GM12878 (cell line): ENCODE results near the gene GMDS. TPM values are rescaled to one million over a fixed set of nuclear protein-coding genes. Genes with fewer than 3 reads are reported as not detected.

Experiments used
- ATAC-seq: fragments of 200-7000 bp; cut with Tn5 transposase; 3 replicates; pipeline ENCODE4 v1.9.1; 2020; ENCODE audit warnings: mild to moderate bottlenecking, moderate library complexity
- BruUV-seq: library from RNA; stranded (reverse); fragments of 400-500 nt; replicated peaks from 2 replicates; lab custom pipeline; 2021; lab: Mats Ljungman, UMichigan
- CTCF ChIA-PET: fragments of 300-600 bp; sonication (Branson Sonifier 250); formaldehyde crosslinking; extraction: SDS; loops from one replicate; lab custom pipeline; 2021; ENCODE audit warnings: inconsistent platforms; lab: Yijun Ruan, JAX
- POLR2A ChIA-PET: fragments of 350-600 bp; formaldehyde crosslinking; extraction: SDS; loops from one replicate; lab custom pipeline; 2021; ENCODE audit warnings: inconsistent platforms; lab: Charles Lee
- RAD21 ChIA-PET: fragments of 300-600 bp; sonication (Branson Sonifier 250); formaldehyde crosslinking; loops from one replicate; lab custom pipeline; 2023; ENCODE audit warnings: antibody characterized with exemption; ENCODE audit not compliant: unreplicated experiment; lab: Charles Lee
- SMC1A ChIA-PET: fragments of 300-600 bp; sonication (Branson Sonifier 250); formaldehyde crosslinking; loops from one replicate; lab custom pipeline; 2023; ENCODE audit not compliant: unreplicated experiment, uncharacterized antibody; lab: Charles Lee
- DNase-seq: peaks from one replicate; pipeline ENCODE4 v3.0.0-alpha.2; 2011; ENCODE audit warnings: low read depth, low spot score
- FAIRE-seq: peaks from 3 replicates; lab custom pipeline; 2011; peaks lifted over from hg19 to GRCh38; lab: Jason Lieb, UNC
- H2AFZ ChIP-seq: 2 replicates; pipeline ENCODE4 v1.6.0; 2011; ENCODE audit warnings: low read depth, low read length, control low read depth; ENCODE audit not compliant: control insufficient read depth
- H3K27ac ChIP-seq: 2 replicates; pipeline ENCODE4 v1.5.1; 2011; ENCODE audit warnings: control low read depth; ENCODE audit not compliant: control insufficient read depth, insufficient read depth
- H3K27me3 ChIP-seq, 2 experiments: replicated peaks in 1 of 2; 2 replicates each; pipeline versions ENCODE4 v1.6.0 to v1.6.1; 2011; ENCODE audit warnings: low read length in 1 of 2; ENCODE audit not compliant: control insufficient read depth in 2 of 2, insufficient read depth in 2 of 2
- H3K36me3 ChIP-seq, 2 experiments: 2 replicates each; pipeline ENCODE4 v1.5.1; 2011; ENCODE audit warnings: low read length in 1 of 2; ENCODE audit not compliant: control insufficient read depth in 2 of 2, insufficient read depth in 2 of 2
- H3K4me1 ChIP-seq: 2 replicates; pipeline ENCODE4 v1.6.1; 2011; ENCODE audit warnings: mild to moderate bottlenecking, low read length, moderate library complexity, mixed read lengths; ENCODE audit not compliant: control insufficient read depth, insufficient read depth
- H3K4me2 ChIP-seq: 2 replicates; pipeline ENCODE4 v1.6.0; 2011; ENCODE audit warnings: control low read depth; ENCODE audit not compliant: control insufficient read depth, insufficient read depth
- H3K4me3 ChIP-seq: fragments of 200-600 bp; sonication (generic); 2 replicates; pipeline ENCODE4 v1.5.1; 2016
- H3K79me2 ChIP-seq: 2 replicates; pipeline ENCODE4 v1.6.0; 2011; ENCODE audit warnings: low read length; ENCODE audit not compliant: control insufficient read depth, insufficient read depth
- H3K9ac ChIP-seq: 2 replicates; pipeline ENCODE4 v1.8.0; 2011; ENCODE audit warnings: low read length, control low read depth, mixed read lengths; ENCODE audit not compliant: control insufficient read depth, insufficient read depth
- H3K9me3 ChIP-seq: replicated peaks from 3 replicates; pipeline ENCODE4 v1.5.1; 2011; ENCODE audit warnings: mild to moderate bottlenecking, low read length; ENCODE audit not compliant: control insufficient read depth, insufficient read depth
- H4K20me1 ChIP-seq: 2 replicates; pipeline ENCODE4 v1.6.0; 2011; ENCODE audit not compliant: control insufficient read depth, insufficient read depth
- BMI1 ChIP-seq: fragments of 450-650 bp; IDR thresholded peaks from 2 replicates; pipeline ENCODE4 v1.6.1; 2016; ENCODE audit warnings: mild to moderate bottlenecking, moderate library complexity, borderline replicate concordance
- CHD1 ChIP-seq: IDR thresholded peaks from 2 replicates; pipeline ENCODE4 v1.6.1; 2012; ENCODE audit warnings: low read depth, low read length, improper control_type of control experiment
- NR2C1 ChIP-seq: fragments of 450-650 bp; IDR thresholded peaks from 2 replicates; pipeline ENCODE4 v1.6.1; 2017; ENCODE audit warnings: antibody characterized with exemption, mild to moderate bottlenecking, moderate library complexity
- POLR2AphosphoS2 ChIP-seq: IDR thresholded peaks from 2 replicates; pipeline ENCODE4 v1.6.1; 2011; ENCODE audit warnings: low read depth, mild to moderate bottlenecking, low read length, improper control_type of control experiment, moderate library complexity
- POU2F2 ChIP-seq: IDR thresholded peaks from 3 replicates; pipeline ENCODE4 v1.6.1; 2011; ENCODE audit warnings: low read depth, mild to moderate bottlenecking, low read length, borderline replicate concordance
- TCF7 ChIP-seq: IDR thresholded peaks from 2 replicates; pipeline ENCODE4 v1.6.1; 2014; ENCODE audit warnings: antibody characterized with exemption, borderline replicate concordance
- WGBS: methylation state at CpG from one replicate; pipeline ENCODE4 v1.1.6; 2016; ENCODE audit warnings: low lambda C conversion rate; ENCODE audit not compliant: insufficient replicate concordance, insufficient coverage; ENCODE audit errors: missing lambda C conversion rate; 5-methylcytosine and 5-hydroxymethylcytosine counted together
- in situ Hi-C: fragments of 300-500 bp; cut with MboI; formaldehyde crosslinking; loops from 9 replicates; pipeline ENCODE4 v1.14.3; 2018; ENCODE audit warnings: mixed read lengths
- intact Hi-C: fragments of 100-400 bp; cut with micrococcal nuclease; formaldehyde crosslinking; loops from one replicate; pipeline ENCODE4 v1.14.2; 2022; ENCODE audit not compliant: unreplicated experiment
- polyA plus RNA-seq, 11 experiments: library from polyadenylated mRNA; depleted of rRNA in 4 of 11; unstranded in 6 of 11; stranded (reverse) in 5 of 11; fragments of >200 nt; fragmentation: Nextera tagmentation in 4 of 11; fragmentation: Illumina TruSeq in 1 of 11; extraction: Ambion mirVana in 4 of 11; extraction: Trizol in 1 of 11; gene quantifications; 1 replicate in 1 of 11; 2 replicates in 10 of 11; pipeline versions ENCODE4 v1.2.1 to v1.2.3, GENCODE V29; 2011 to 2016; ENCODE audit warnings: inconsistent platforms in 2 of 11, missing spikeins in 2 of 11, low read depth in 1 of 11
- total RNA-seq, 4 experiments: library from RNA; depleted of rRNA in 3 of 4; stranded (reverse); fragments of >200 nt in 3 of 4; fragmentation: Illumina TruSeq in 1 of 4; extraction: Trizol in 1 of 4; gene quantifications; 2 replicates each; pipeline versions ENCODE4 v1.2.1 to v1.2.3, GENCODE V29; 2013 to 2021
- TF ChIP-seq, protein P1 (sequence below): fragments of 450-650 bp; IDR thresholded peaks from 2 replicates; pipeline ENCODE4 v1.6.1; 2016; ENCODE audit warnings: mild to moderate bottlenecking
- TF ChIP-seq, protein P2 (sequence below): fragments of 450-650 bp; formaldehyde crosslinking; IDR thresholded peaks from 2 replicates; pipeline ENCODE4 v1.4.0; 2020; ENCODE audit warnings: mild to moderate bottlenecking, moderate library complexity
- TF ChIP-seq, protein P3 (sequence below): IDR thresholded peaks from 2 replicates; pipeline ENCODE4 v1.6.1; 2012; ENCODE audit warnings: mild to moderate bottlenecking, low read depth, low read length

GMDS gene
- total and polyA plus RNA-seq, 10 of the 15 experiments (the other 5 are each of a cell fraction or from before 2014, with no cell fraction given): 0.61 to 53.8 (median 29.3) TPM

DNA sequence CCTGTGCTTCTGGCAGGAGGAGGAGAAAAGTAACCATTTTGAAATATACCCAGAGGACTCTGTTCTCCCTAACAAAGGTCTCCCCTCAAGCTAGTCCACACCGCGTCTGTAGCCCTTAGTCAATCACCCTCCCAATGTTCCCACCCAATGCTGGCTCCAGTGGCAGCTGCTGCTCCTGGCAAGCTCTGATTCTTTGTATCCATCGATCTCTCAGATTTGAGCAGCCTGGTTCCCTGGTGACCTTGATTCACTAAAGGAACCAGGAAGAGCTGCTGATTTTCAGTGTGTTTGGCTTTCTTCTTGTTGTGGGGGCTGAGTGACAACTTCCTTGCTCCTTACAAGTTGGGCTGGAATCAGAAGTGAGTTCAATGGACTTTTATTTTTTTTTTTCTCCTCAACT, 567.2 kb downstream of the GMDS start:
- ATAC-seq (no peak), FAIRE-seq (no peak), DNase-seq (no peak)
- Histone ChIP-seq H3K79me2 (no peaks in the 10 kb centered on the region), H3K4me3 (no peak overlapping the region), H3K4me1 (no peaks in the 10 kb centered on the region), H3K4me2 (no peak overlapping the region), H3K27me3 (no peaks in the 10 kb centered on the region), H4K20me1 (no peaks in the 10 kb centered on the region), H3K9ac (no peak overlapping the region), H3K27ac (no peak overlapping the region), H3K9me3 (no peaks in the 10 kb centered on the region), H3K36me3 (no peaks in the 10 kb centered on the region), H2AFZ (no peak overlapping the region)
- ChIA-PET SMC1A (no interaction called here), RAD21 (no interaction called here), POLR2A (no interaction called here), CTCF (no interaction called here)
- no TSS peak for BruUV-seq
- intact Hi-C loops (no loop called here), in situ Hi-C loops (no loop called here)
- 100% methylated on average over 2 of the region's 3 CpGs for WGBS
- TF ChIP-seq, protein P1, sequence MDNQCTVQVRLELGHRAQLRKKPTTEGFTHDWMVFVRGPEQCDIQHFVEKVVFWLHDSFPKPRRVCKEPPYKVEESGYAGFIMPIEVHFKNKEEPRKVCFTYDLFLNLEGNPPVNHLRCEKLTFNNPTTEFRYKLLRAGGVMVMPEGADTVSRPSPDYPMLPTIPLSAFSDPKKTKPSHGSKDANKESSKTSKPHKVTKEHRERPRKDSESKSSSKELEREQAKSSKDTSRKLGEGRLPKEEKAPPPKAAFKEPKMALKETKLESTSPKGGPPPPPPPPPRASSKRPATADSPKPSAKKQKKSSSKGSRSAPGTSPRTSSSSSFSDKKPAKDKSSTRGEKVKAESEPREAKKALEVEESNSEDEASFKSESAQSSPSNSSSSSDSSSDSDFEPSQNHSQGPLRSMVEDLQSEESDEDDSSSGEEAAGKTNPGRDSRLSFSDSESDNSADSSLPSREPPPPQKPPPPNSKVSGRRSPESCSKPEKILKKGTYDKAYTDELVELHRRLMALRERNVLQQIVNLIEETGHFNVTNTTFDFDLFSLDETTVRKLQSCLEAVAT: no peak

DNA sequence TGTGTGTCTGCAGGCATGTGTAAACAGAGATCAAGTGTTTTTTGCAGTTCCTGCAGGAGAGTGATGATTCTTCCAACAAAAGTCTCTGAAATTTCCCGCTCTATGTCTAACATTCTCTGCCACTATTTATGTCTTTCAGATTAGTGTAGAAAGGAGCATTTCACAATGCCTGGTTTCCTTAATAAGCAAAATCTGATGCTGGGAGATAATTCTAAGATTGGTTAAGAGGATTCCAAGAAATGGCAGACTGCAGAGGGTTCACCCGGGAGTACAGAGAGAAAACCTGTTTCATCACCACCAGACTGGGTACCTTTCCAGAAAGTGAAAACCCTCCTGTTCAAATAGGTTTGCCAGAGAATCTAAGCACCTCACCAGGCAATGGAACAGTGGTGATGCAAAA, 573.0 kb downstream of the GMDS start:
- Histone ChIP-seq H3K4me3 (no peak overlapping the region), H3K9me3 (no peaks in the 10 kb centered on the region), H3K27me3 (no peaks in the 10 kb centered on the region), H3K27ac (no peak overlapping the region), H3K9ac (no peak overlapping the region), H3K4me1 (peaks cover 12% of the 10 kb centered on the region), H2AFZ (no peak overlapping the region), H3K36me3 (no peaks in the 10 kb centered on the region), H3K79me2 (no peaks in the 10 kb centered on the region), H4K20me1 (no peaks in the 10 kb centered on the region), H3K4me2 (no peak overlapping the region)
- in situ Hi-C loops (no loop called here), intact Hi-C loops (no loop called here)
- no peak for ATAC-seq
- ChIA-PET POLR2A (no interaction called here), CTCF (no interaction called here), RAD21 (no interaction called here), SMC1A (no interaction called here)
- no TSS peak for BruUV-seq
- no peak for FAIRE-seq
- no peak for DNase-seq
- WGBS: 100% methylated on average over 2 of the region's 2 CpGs
- no peak for TF ChIP-seq TCF7
- no peak for TF ChIP-seq BMI1
- TF ChIP-seq NR2C1: no peak
- TF ChIP-seq, protein P2, sequence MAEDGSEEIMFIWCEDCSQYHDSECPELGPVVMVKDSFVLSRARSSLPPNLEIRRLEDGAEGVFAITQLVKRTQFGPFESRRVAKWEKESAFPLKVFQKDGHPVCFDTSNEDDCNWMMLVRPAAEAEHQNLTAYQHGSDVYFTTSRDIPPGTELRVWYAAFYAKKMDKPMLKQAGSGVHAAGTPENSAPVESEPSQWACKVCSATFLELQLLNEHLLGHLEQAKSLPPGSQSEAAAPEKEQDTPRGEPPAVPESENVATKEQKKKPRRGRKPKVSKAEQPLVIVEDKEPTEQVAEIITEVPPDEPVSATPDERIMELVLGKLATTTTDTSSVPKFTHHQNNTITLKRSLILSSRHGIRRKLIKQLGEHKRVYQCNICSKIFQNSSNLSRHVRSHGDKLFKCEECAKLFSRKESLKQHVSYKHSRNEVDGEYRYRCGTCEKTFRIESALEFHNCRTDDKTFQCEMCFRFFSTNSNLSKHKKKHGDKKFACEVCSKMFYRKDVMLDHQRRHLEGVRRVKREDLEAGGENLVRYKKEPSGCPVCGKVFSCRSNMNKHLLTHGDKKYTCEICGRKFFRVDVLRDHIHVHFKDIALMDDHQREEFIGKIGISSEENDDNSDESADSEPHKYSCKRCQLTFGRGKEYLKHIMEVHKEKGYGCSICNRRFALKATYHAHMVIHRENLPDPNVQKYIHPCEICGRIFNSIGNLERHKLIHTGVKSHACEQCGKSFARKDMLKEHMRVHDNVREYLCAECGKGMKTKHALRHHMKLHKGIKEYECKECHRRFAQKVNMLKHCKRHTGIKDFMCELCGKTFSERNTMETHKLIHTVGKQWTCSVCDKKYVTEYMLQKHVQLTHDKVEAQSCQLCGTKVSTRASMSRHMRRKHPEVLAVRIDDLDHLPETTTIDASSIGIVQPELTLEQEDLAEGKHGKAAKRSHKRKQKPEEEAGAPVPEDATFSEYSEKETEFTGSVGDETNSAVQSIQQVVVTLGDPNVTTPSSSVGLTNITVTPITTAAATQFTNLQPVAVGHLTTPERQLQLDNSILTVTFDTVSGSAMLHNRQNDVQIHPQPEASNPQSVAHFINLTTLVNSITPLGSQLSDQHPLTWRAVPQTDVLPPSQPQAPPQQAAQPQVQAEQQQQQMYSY (CRISPR knock-in tag): no peak
- TF ChIP-seq CHD1: no peak
- no peak for TF ChIP-seq POLR2AphosphoS2
- no peak for TF ChIP-seq POU2F2
- TF ChIP-seq, protein P3, sequence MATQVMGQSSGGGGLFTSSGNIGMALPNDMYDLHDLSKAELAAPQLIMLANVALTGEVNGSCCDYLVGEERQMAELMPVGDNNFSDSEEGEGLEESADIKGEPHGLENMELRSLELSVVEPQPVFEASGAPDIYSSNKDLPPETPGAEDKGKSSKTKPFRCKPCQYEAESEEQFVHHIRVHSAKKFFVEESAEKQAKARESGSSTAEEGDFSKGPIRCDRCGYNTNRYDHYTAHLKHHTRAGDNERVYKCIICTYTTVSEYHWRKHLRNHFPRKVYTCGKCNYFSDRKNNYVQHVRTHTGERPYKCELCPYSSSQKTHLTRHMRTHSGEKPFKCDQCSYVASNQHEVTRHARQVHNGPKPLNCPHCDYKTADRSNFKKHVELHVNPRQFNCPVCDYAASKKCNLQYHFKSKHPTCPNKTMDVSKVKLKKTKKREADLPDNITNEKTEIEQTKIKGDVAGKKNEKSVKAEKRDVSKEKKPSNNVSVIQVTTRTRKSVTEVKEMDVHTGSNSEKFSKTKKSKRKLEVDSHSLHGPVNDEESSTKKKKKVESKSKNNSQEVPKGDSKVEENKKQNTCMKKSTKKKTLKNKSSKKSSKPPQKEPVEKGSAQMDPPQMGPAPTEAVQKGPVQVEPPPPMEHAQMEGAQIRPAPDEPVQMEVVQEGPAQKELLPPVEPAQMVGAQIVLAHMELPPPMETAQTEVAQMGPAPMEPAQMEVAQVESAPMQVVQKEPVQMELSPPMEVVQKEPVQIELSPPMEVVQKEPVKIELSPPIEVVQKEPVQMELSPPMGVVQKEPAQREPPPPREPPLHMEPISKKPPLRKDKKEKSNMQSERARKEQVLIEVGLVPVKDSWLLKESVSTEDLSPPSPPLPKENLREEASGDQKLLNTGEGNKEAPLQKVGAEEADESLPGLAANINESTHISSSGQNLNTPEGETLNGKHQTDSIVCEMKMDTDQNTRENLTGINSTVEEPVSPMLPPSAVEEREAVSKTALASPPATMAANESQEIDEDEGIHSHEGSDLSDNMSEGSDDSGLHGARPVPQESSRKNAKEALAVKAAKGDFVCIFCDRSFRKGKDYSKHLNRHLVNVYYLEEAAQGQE: no peak
